Choroid plexus epithelial cell (primary cell): Measurements from ENCODE around the gene INAFM1.
A peak's percentile ranks its signal among the peaks of the same experiment; 100 is the strongest.
"Not testable (repeated sequence)": the region's sequence is repeated elsewhere in the genome, so short reads cannot be mapped to it uniquely, and the experiment has no call there.

Experiments used
- DNase-seq: peaks from one replicate; pipeline ENCODE4 v3.0.0-alpha.2; 2010; ENCODE audit warnings: low read depth
- H3K4me3 ChIP-seq: 2 replicates; pipeline ENCODE4 v1.5.1; 2011; ENCODE audit warnings: low read depth, mild to moderate bottlenecking, control low read depth, low read length, moderate library complexity
- CTCF ChIP-seq: conservative IDR thresholded peaks from 2 replicates; pipeline ENCODE4 v1.5.1; 2011; ENCODE audit warnings: low read depth, mild to moderate bottlenecking, control low read depth, inconsistent platforms, low read length, moderate library complexity

The INAFM1 gene

DNA sequence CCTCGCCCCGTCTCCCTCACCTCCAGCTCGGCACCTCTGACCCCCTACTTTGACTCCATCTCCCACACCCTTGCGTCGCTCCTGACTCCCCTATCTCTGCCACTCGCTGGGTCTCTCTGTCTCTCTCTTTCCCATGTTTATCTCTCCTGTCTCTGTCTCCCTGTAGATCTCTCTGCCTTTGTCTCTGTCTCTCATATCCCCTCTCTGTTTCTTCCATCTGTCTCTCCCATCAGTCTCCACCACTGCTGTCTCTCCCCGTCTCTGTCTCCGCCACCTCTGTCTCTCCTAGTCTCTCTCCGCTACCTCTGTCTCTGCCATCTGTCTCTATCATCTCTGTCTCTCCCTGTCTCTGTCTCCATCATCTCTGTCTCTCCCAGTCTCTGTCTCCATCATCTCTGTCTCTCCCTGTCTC lies 31.3 kb upstream of the INAFM1 start:
- DNase-seq, result no peak
- no peak for TF ChIP-seq CTCF
- H3K4me3 ChIP-seq, result peak overlapping the region; percentile 43

DNA sequence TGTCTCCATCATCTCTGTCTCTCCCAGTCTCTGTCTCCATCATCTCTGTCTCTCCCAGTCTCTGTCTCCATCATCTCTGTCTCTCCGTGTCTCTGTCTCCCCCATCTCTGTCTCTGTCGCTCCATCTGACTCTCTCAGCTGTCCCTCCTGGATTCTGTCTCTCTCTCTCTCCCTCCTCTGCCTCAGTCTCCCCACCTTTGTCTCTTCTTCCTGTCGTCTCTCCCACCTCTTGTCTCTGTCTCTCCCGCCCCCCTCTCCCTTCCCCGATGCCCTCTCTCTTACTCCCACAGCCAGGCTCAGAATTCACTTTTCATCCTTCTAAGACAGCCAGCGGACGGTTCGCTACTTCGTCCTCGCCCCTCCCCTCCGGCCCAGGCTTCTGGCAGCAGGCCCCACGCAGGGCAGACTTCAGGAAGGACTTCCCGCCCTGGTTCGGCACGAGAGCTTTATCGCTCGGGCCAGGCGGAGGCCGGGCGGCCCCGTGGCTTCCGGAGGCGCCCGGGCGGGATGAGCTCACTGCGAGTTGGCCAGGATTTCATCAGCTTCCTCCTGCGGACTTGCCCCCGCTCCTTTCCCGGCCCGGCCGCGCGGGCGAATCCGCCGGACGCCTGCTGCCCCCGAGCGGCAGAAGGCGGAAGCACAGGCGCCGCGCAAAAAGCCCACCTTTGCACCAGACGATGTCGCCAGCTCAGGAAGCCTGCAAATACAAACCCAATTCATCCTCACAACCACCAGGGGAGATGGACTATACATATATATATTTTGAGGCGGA lies 30.7 kb upstream of the INAFM1 start:
- H3K4me3 ChIP-seq, result peak overlapping the region; percentile 46
- peak; percentile 99 for DNase-seq
- TF ChIP-seq CTCF, result peak; percentile 79

DNA sequence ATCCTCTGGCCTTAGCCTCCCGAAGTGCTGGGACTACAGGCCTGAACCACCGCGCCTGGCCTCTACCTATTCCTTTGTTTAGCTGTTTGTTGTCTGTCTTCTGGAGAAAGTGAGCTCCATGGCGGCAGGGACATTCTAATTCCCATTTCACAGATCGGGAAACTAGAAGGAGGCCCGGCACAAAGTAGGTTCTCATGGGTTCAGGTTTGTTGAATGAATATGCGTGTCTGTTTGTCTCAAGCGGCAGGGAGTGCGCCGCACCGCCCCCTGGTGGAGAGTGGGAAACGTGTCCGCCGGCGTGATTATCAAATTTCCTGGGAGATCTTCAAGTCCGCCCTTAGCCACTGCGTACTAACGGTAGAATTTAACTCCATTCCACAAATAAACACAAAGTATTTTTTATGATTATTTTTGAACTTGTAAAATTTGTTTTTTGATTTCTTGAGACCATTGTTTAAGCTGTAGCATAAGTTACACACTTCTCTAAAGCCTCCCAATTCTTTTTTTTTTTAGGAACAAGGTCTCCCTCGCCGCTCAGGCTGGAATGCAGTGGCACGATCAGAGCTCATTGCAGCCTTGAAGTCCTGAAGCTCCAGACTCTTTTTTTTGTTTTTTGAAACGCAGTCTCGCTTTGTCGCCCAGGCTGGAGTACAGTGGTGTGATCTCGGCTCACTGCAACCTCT lies 27.2 kb upstream of the INAFM1 start:
- H3K4me3 ChIP-seq, result no peak overlapping the region
- TF ChIP-seq CTCF, result peak; percentile 92
- peak; percentile 88 for DNase-seq

GRCh38 chr19:47253016-47253415 lies 21.7 kb upstream of the INAFM1 start:
- not testable (repeated sequence) for DNase-seq, H3K4me3 ChIP-seq

GRCh38 chr19:47253467-47253881 lies 21.2 kb upstream of the INAFM1 start:
- no peak for TF ChIP-seq CTCF
- H3K4me3 ChIP-seq, result no peak overlapping the region
- peak; percentile 89 for DNase-seq

GRCh38 chr19:47253970-47254369 lies 20.7 kb upstream of the INAFM1 start:
- TF ChIP-seq CTCF, result no peak
- DNase-seq, result no peak
- H3K4me3 ChIP-seq, result no peak overlapping the region

- DNase-seq, result peak; percentile 97
- TF ChIP-seq CTCF, result no peak
- peak within 1 kb of the TSS; percentile 73 for H3K4me3 ChIP-seq
Observed at GRCh38 chr19:47255879-47256692, 18.6 kb upstream of the INAFM1 start, which contains the start of gene CCDC9. CCDC9 (plus strand) TSS chr19:47256525; CDS start chr19:47258401, 1,876 bp downstream.
